Hepatocyte (in vitro differentiated cells): ENCODE measurements around the gene XRN1. TPM values are rescaled to one million over a fixed set of nuclear protein-coding genes. Genes with fewer than 3 reads are reported as not detected.
"Not testable (repeated sequence)": the region's sequence is repeated elsewhere in the genome, so short reads cannot be mapped to it uniquely, and the experiment has no call there.

Experiments used
- DNase-seq: peaks from one replicate; pipeline ENCODE4 v3.0.0-alpha.2; 2016; ENCODE audit warnings: low spot score
- H2AFZ ChIP-seq: fragments of 200-600 bp; sonication (generic); 2 replicates; pipeline ENCODE4 v1.6.0; 2016; ENCODE audit warnings: antibody characterized with exemption, mild to moderate bottlenecking
- H3K27ac ChIP-seq: fragments of 200-600 bp; sonication (generic); 2 replicates; pipeline ENCODE4 v1.5.1; 2016; ENCODE audit warnings: mild to moderate bottlenecking
- H3K27me3 ChIP-seq: fragments of 200-600 bp; sonication (generic); 2 replicates; pipeline ENCODE4 v1.6.1; 2016
- H3K36me3 ChIP-seq: fragments of 200-600 bp; sonication (generic); replicated peaks from 2 replicates; pipeline ENCODE4 v1.5.1; 2016; ENCODE audit warnings: low read depth; ENCODE audit not compliant: insufficient read depth
- H3K4me1 ChIP-seq: fragments of 200-600 bp; sonication (generic); 2 replicates; pipeline ENCODE4 v1.5.1; 2016; ENCODE audit warnings: mild to moderate bottlenecking, moderate library complexity; ENCODE audit not compliant: insufficient read depth
- H3K4me2 ChIP-seq: fragments of 200-600 bp; sonication (generic); 2 replicates; pipeline ENCODE4 v1.6.0; 2016
- H3K4me3 ChIP-seq: fragments of 200-600 bp; sonication (generic); 2 replicates; pipeline ENCODE4 v1.5.1; 2016; ENCODE audit warnings: mild to moderate bottlenecking
- H3K79me2 ChIP-seq: fragments of 200-600 bp; sonication (generic); 2 replicates; pipeline ENCODE4 v1.6.0; 2017; ENCODE audit warnings: mild to moderate bottlenecking
- H3K9me2 ChIP-seq: fragments of 200-600 bp; sonication (generic); replicated peaks from 2 replicates; pipeline ENCODE4 v1.6.0; 2017; ENCODE audit warnings: mild to moderate bottlenecking; ENCODE audit not compliant: insufficient read depth
- H3K9me3 ChIP-seq: fragments of 200-600 bp; sonication (generic); 2 replicates; pipeline ENCODE4 v1.5.1; 2016; ENCODE audit warnings: low read depth, mild to moderate bottlenecking
- H4K20me1 ChIP-seq: fragments of 200-600 bp; sonication (generic); 2 replicates; pipeline ENCODE4 v1.6.0; 2016; ENCODE audit warnings: mild to moderate bottlenecking; ENCODE audit not compliant: insufficient read depth, poor library complexity, severe bottlenecking
- CTCF ChIP-seq: fragments of 200-600 bp; sonication (generic); IDR thresholded peaks from 2 replicates; pipeline ENCODE4 v1.5.1; 2016; ENCODE audit warnings: antibody characterized with exemption, mild to moderate bottlenecking; ENCODE audit not compliant: poor library complexity
- EZH2 ChIP-seq: fragments of 200-600 bp; sonication (generic); IDR thresholded peaks from 2 replicates; pipeline ENCODE4 v1.6.1; 2016; ENCODE audit warnings: antibody characterized with exemption, mild to moderate bottlenecking, borderline replicate concordance
- EZH2phosphoT487 ChIP-seq: fragments of 200-600 bp; sonication (generic); IDR thresholded peaks from one replicate; pipeline ENCODE4 v1.6.1; 2018; ENCODE audit warnings: antibody characterized with exemption, mild to moderate bottlenecking, low read depth, moderate library complexity; ENCODE audit not compliant: unreplicated experiment, severe bottlenecking
- WGBS: methylation state at CpG from one replicate; pipeline ENCODE4 v1.1.6; 2016; ENCODE audit warnings: low lambda C conversion rate; ENCODE audit errors: missing lambda C conversion rate; 5-methylcytosine and 5-hydroxymethylcytosine counted together
- polyA plus RNA-seq: library from polyadenylated mRNA; unstranded; fragments of >200 nt; fragmentation: Nextera tagmentation; extraction: Ambion mirVana; gene quantifications from 2 replicates; pipeline ENCODE4 v1.2.1, GENCODE V29; 2016
- total RNA-seq: library from RNA; depleted of rRNA; stranded (reverse); fragments of >200 nt; gene quantifications from 2 replicates; pipeline ENCODE4 v1.2.3, GENCODE V29; 2014

XRN1 gene
- total and polyA plus RNA-seq, 2 experiments from 2014 or later, result 6.0 to 39.5 TPM

- Histone ChIP-seq H3K79me2 (no peaks in the 10 kb centered on the region), H3K36me3 (peaks cover 4% of the 10 kb centered on the region), H3K9me3 (no peaks in the 10 kb centered on the region), H4K20me1 (no peaks in the 10 kb centered on the region), H3K9me2 (no peaks in the 10 kb centered on the region), H2AFZ (no peak overlapping the region), H3K4me3 (no peak overlapping the region), H3K27me3 (no peaks in the 10 kb centered on the region), H3K4me2 (no peak overlapping the region), H3K4me1 (no peaks in the 10 kb centered on the region), H3K27ac (no peak overlapping the region)
- DNase-seq, result no peak
- TF ChIP-seq EZH2phosphoT487 (no peak), EZH2 (no peak), CTCF (no peak)
- WGBS, result 100% methylated on average over 3 of the region's 3 CpGs
Observed at GRCh38 chr3:142355692-142356091, 92.1 kb downstream of the XRN1 start.

- 98% methylated on average over 5 of the region's 5 CpGs for WGBS
- Histone ChIP-seq H3K79me2 (no peaks in the 10 kb centered on the region), H3K4me1 (no peaks in the 10 kb centered on the region), H3K27me3 (no peaks in the 10 kb centered on the region), H3K9me2 (no peaks in the 10 kb centered on the region), H4K20me1 (no peaks in the 10 kb centered on the region), H3K36me3 (peaks cover 4% of the 10 kb centered on the region), H2AFZ (no peak overlapping the region), H3K27ac (no peak overlapping the region), H3K4me3 (no peak overlapping the region), H3K9me3 (no peaks in the 10 kb centered on the region), H3K4me2 (no peak overlapping the region)
- no peak for DNase-seq
- TF ChIP-seq CTCF, result no peak
- no peak for TF ChIP-seq EZH2phosphoT487
Observed at GRCh38 chr3:142354076-142354475, 93.8 kb downstream of the XRN1 start.

GRCh38 chr3:142353571-142353970, 94.3 kb downstream of the XRN1 start:
- Histone ChIP-seq H3K27ac (no peak overlapping the region), H2AFZ (no peak overlapping the region), H3K4me2 (no peak overlapping the region), H4K20me1 (no peaks in the 10 kb centered on the region), H3K4me1 (no peaks in the 10 kb centered on the region), H3K4me3 (no peak overlapping the region), H3K27me3 (no peaks in the 10 kb centered on the region), H3K9me2 (no peaks in the 10 kb centered on the region), H3K9me3 (no peaks in the 10 kb centered on the region), H3K36me3 (peaks cover 4% of the 10 kb centered on the region), H3K79me2 (no peaks in the 10 kb centered on the region)
- WGBS, result 92% methylated on average over 3 of the region's 3 CpGs
- DNase-seq, result no peak
- TF ChIP-seq EZH2 (no peak), EZH2phosphoT487 (no peak), CTCF (no peak)

- not testable (repeated sequence) for H3K9me3 ChIP-seq, H3K36me3 ChIP-seq, H3K27ac ChIP-seq, H4K20me1 ChIP-seq, H2AFZ ChIP-seq, H3K27me3 ChIP-seq, H3K4me2 ChIP-seq, H3K4me3 ChIP-seq, H3K9me2 ChIP-seq, DNase-seq, H3K4me1 ChIP-seq, H3K79me2 ChIP-seq
- 91% methylated on average over 3 of the region's 3 CpGs for WGBS
Observed at GRCh38 chr3:142352698-142353097, 95.1 kb downstream of the XRN1 start.
